Neuronal stem cell (in vitro differentiated cells): ENCODE data around the gene NTSR1.

Source experiments
- DNase-seq: peaks from one replicate; pipeline ENCODE4 v3.0.0-alpha.2; 2013; ENCODE audit warnings: low spot score
- H2AFZ ChIP-seq: one replicate; pipeline ENCODE4 v1.6.1; 2013; ENCODE audit warnings: mild to moderate bottlenecking, low read length, inconsistent platforms
- H2AK5ac ChIP-seq: 2 replicates; pipeline ENCODE4 v1.6.1; 2013; ENCODE audit warnings: low read depth, mild to moderate bottlenecking, inconsistent platforms, low read length, moderate library complexity, mixed read lengths
- H2BK120ac ChIP-seq: 2 replicates; pipeline ENCODE4 v1.6.1; 2013; ENCODE audit warnings: low read depth, mild to moderate bottlenecking, inconsistent platforms, low read length, moderate library complexity, mixed read lengths
- H2BK12ac ChIP-seq: one replicate; pipeline ENCODE4 v1.6.1; 2013; ENCODE audit warnings: low read length, inconsistent platforms
- H2BK15ac ChIP-seq: 2 replicates; pipeline ENCODE4 v1.6.1; 2013; ENCODE audit warnings: mild to moderate bottlenecking, low read length, inconsistent platforms, mixed read lengths
- H2BK5ac ChIP-seq: one replicate; pipeline ENCODE4 v1.6.1; 2013; ENCODE audit warnings: inconsistent platforms, mild to moderate bottlenecking, low read length, moderate library complexity
- H3K14ac ChIP-seq: one replicate; pipeline ENCODE4 v1.6.1; 2013; ENCODE audit warnings: low read length, inconsistent platforms
- H3K18ac ChIP-seq: 2 replicates; pipeline ENCODE4 v1.6.1; 2013; ENCODE audit warnings: low read length, inconsistent platforms
- H3K23ac ChIP-seq: 2 replicates; pipeline ENCODE4 v1.6.1; 2013; ENCODE audit warnings: low read depth, mild to moderate bottlenecking, mixed read lengths, low read length, inconsistent platforms; ENCODE audit not compliant: poor library complexity
- H3K27ac ChIP-seq: replicated peaks from 3 replicates; pipeline ENCODE4 v1.5.1; 2013; ENCODE audit warnings: low read length, inconsistent platforms
- H3K27me3 ChIP-seq, 3 experiments: 2 replicates each; pipeline ENCODE4 v1.6.1; 2013; ENCODE audit warnings: low read length in 3 of 3, mild to moderate bottlenecking in 2 of 3, inconsistent platforms in 1 of 3, low read depth in 1 of 3, mixed read lengths in 1 of 3, moderate library complexity in 1 of 3; ENCODE audit not compliant: control insufficient read depth in 3 of 3, insufficient read depth in 3 of 3
- H3K36me3 ChIP-seq, 2 donors: replicated peaks in 1 of 2; 2 replicates each; pipeline ENCODE4 v1.6.1; 2013; ENCODE audit warnings: low read length in 2 of 2; ENCODE audit not compliant: control insufficient read depth in 2 of 2, insufficient read depth in 2 of 2
- H3K4ac ChIP-seq: 2 replicates; pipeline ENCODE4 v1.6.1; 2013; ENCODE audit warnings: inconsistent platforms, mild to moderate bottlenecking, low read length, moderate library complexity
- H3K4me1 ChIP-seq, 2 donors: 1 replicate in 1 of 2; 2 replicates in 1 of 2; pipeline ENCODE4 v1.6.1; 2013; ENCODE audit warnings: low read length in 2 of 2, low read depth in 1 of 2; ENCODE audit not compliant: control insufficient read depth in 2 of 2, insufficient read depth in 1 of 2
- H3K4me2 ChIP-seq: one replicate; pipeline ENCODE4 v1.6.1; 2013; ENCODE audit warnings: mild to moderate bottlenecking, low read length, inconsistent platforms; ENCODE audit not compliant: insufficient read depth, poor library complexity, severe bottlenecking
- H3K4me3 ChIP-seq, 2 donors: 2 replicates each; pipeline ENCODE4 v1.5.1; 2013; ENCODE audit warnings: low read length in 2 of 2, mild to moderate bottlenecking in 2 of 2, inconsistent platforms in 1 of 2, moderate library complexity in 1 of 2
- H3K79me1 ChIP-seq: one replicate; pipeline ENCODE4 v1.6.1; 2013; ENCODE audit warnings: low read depth, mild to moderate bottlenecking, inconsistent platforms, low read length, moderate library complexity
- H3K9ac ChIP-seq: one replicate; pipeline ENCODE4 v1.6.1; 2013; ENCODE audit warnings: mild to moderate bottlenecking, low read depth, low read length, inconsistent platforms; ENCODE audit not compliant: poor library complexity
- H3K9me3 ChIP-seq, 2 donors: replicated peaks in 1 of 2; 2 replicates each; pipeline versions ENCODE3 to v1.6.1; 2013; ENCODE audit warnings: low read length in 2 of 2, mild to moderate bottlenecking in 2 of 2, inconsistent platforms in 1 of 2, low read depth in 1 of 2, mixed read lengths in 1 of 2, moderate library complexity in 1 of 2; ENCODE audit not compliant: control insufficient read depth in 2 of 2, insufficient read depth in 1 of 2
- H4K8ac ChIP-seq: one replicate; pipeline ENCODE4 v1.6.1; 2013; ENCODE audit warnings: low read depth, mild to moderate bottlenecking, inconsistent platforms, low read length, moderate library complexity
- H4K91ac ChIP-seq: one replicate; pipeline ENCODE4 v1.6.1; 2013; ENCODE audit warnings: low read length, low read depth, mild to moderate bottlenecking, inconsistent platforms; ENCODE audit not compliant: poor library complexity
- WGBS, 2 donors: extraction: QIAGEN DNeasy Blood & Tissue Kit; methylation state at CpG; one replicate each; pipeline ENCODE4 v1.1.7; 2013; ENCODE audit warnings: missing lambda C conversion rate in 2 of 2, mixed read lengths in 1 of 2; ENCODE audit not compliant: insufficient read length in 2 of 2, insufficient replicate concordance in 1 of 2; ENCODE audit errors: extremely low coverage in 2 of 2; 5-methylcytosine and 5-hydroxymethylcytosine counted together

Gene NTSR1

GRCh38 chr20:62693524-62693922 is 15.1 kb upstream of the NTSR1 start:
- no peak overlapping the region for H3K18ac ChIP-seq
- H4K8ac ChIP-seq = no peak overlapping the region
- no peaks in the 10 kb centered on the region for H3K36me3 ChIP-seq
- no peak overlapping the region for H3K9ac ChIP-seq
- peak overlapping the region; percentile 85 for H2AK5ac ChIP-seq
- H3K14ac ChIP-seq = no peak overlapping the region
- H2BK15ac ChIP-seq = no peak overlapping the region
- no peak for DNase-seq
- H3K4me2 ChIP-seq = no peak overlapping the region
- H4K91ac ChIP-seq = no peak overlapping the region
- no peak overlapping the region for H2BK120ac ChIP-seq
- H3K4me1 ChIP-seq = peaks cover 2 to 11% of the 10 kb centered on the region in 2 donors
- no peak overlapping the region for H3K4me3 ChIP-seq
- no peak overlapping the region for H2AFZ ChIP-seq
- no peak overlapping the region for H2BK5ac ChIP-seq
- no peaks in the 10 kb centered on the region for H3K79me1 ChIP-seq
- no peak overlapping the region for H3K27ac ChIP-seq
- H3K9me3 ChIP-seq = no peaks in the 10 kb centered on the region
- H3K4ac ChIP-seq = no peak overlapping the region
- WGBS, 2 donors = no CpG with 5 or more reads among the region's 10 CpGs
- no peak overlapping the region for H2BK12ac ChIP-seq
- H3K23ac ChIP-seq = no peak overlapping the region
- peaks cover 0 to 18% (median 0%) of the 10 kb centered on the region in 3 experiments for H3K27me3 ChIP-seq

DNA sequence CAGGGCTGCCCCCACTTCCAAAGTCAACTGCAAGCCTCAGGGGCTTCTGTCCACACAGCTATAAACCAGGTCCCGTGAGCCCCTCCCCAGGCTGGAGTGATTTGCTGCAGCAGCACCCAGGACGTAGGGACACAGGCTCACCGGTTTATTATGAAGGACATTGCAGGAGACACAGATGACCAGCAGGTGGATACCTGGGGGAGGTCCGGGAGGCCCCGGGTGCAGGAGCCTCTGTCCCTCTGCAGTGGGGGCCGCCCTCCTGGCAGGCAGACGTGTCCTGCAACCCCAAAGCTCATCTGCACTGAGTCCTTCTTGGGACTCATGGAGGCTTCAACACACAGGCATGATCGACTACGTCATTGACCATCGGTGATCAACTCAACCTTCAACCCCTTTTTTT is 14.5 kb upstream of the NTSR1 start:
- no peak overlapping the region for H3K4ac ChIP-seq
- H3K4me1 ChIP-seq = peaks cover 0 to 7% of the 10 kb centered on the region in 2 donors
- no peaks in the 10 kb centered on the region for H3K36me3 ChIP-seq
- H4K91ac ChIP-seq = no peak overlapping the region
- no peak overlapping the region for H3K18ac ChIP-seq
- H3K4me3 ChIP-seq = no peak overlapping the region
- H3K14ac ChIP-seq = no peak overlapping the region
- no peak overlapping the region for H3K9ac ChIP-seq
- H3K79me1 ChIP-seq = no peaks in the 10 kb centered on the region
- H2AK5ac ChIP-seq = peak overlapping the region; percentile 37
- H3K4me2 ChIP-seq = no peak overlapping the region
- no CpG with 5 or more reads among the region's 10 CpGs for WGBS, 2 donors
- H2AFZ ChIP-seq = no peak overlapping the region
- H3K23ac ChIP-seq = no peak overlapping the region
- no peak overlapping the region for H2BK15ac ChIP-seq
- H2BK12ac ChIP-seq = no peak overlapping the region
- DNase-seq = no peak
- H3K27me3 ChIP-seq = peaks cover 0 to 19% (median 0%) of the 10 kb centered on the region in 3 experiments
- no peaks in the 10 kb centered on the region for H3K9me3 ChIP-seq
- no peak overlapping the region for H2BK5ac ChIP-seq
- no peak overlapping the region for H3K27ac ChIP-seq
- H4K8ac ChIP-seq = no peak overlapping the region
- no peak overlapping the region for H2BK120ac ChIP-seq

DNA sequence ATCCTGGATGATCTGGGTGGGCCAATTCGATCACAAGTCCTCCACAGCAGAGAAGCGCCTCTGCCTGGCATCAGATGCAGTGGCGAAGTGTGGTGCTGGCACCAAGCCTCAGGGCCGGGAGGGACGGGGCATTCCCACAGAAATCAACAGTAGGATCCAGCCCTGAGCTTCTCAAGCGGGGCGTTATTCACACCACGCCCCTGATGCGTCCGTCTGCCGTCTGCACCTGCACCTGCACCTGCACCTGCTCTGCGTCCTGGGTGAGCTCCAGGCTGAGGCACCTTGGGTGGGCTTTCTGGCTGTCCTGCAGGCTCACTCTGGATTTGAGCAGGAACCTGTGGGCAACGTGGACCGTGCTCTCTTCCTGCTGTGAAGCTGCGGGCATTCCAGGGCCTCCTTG is 13.8 kb upstream of the NTSR1 start:
- H3K27me3 ChIP-seq = peaks cover 0 to 24% (median 0%) of the 10 kb centered on the region in 3 experiments
- no peak overlapping the region for H2AFZ ChIP-seq
- no peak overlapping the region for H3K9ac ChIP-seq
- DNase-seq = no peak
- no CpG with 5 or more reads among the region's 15 CpGs for WGBS, 2 donors
- H4K91ac ChIP-seq = no peak overlapping the region
- H3K79me1 ChIP-seq = no peaks in the 10 kb centered on the region
- H3K36me3 ChIP-seq = no peaks in the 10 kb centered on the region
- H2BK5ac ChIP-seq = no peak overlapping the region
- H3K4me2 ChIP-seq = no peak overlapping the region
- no peak overlapping the region for H2BK120ac ChIP-seq
- no peak overlapping the region for H3K27ac ChIP-seq
- no peak overlapping the region for H2AK5ac ChIP-seq
- no peak overlapping the region for H3K4me3 ChIP-seq
- H3K18ac ChIP-seq = no peak overlapping the region
- H3K9me3 ChIP-seq = no peaks in the 10 kb centered on the region
- H3K4ac ChIP-seq = no peak overlapping the region
- peak overlapping the region; percentile 61 for H3K23ac ChIP-seq
- H3K14ac ChIP-seq = no peak overlapping the region
- no peak overlapping the region for H2BK15ac ChIP-seq
- peak overlapping the region; percentile 43 for H2BK12ac ChIP-seq
- H4K8ac ChIP-seq = no peak overlapping the region
- H3K4me1 ChIP-seq = peaks cover 0 to 4% of the 10 kb centered on the region in 2 donors

DNA sequence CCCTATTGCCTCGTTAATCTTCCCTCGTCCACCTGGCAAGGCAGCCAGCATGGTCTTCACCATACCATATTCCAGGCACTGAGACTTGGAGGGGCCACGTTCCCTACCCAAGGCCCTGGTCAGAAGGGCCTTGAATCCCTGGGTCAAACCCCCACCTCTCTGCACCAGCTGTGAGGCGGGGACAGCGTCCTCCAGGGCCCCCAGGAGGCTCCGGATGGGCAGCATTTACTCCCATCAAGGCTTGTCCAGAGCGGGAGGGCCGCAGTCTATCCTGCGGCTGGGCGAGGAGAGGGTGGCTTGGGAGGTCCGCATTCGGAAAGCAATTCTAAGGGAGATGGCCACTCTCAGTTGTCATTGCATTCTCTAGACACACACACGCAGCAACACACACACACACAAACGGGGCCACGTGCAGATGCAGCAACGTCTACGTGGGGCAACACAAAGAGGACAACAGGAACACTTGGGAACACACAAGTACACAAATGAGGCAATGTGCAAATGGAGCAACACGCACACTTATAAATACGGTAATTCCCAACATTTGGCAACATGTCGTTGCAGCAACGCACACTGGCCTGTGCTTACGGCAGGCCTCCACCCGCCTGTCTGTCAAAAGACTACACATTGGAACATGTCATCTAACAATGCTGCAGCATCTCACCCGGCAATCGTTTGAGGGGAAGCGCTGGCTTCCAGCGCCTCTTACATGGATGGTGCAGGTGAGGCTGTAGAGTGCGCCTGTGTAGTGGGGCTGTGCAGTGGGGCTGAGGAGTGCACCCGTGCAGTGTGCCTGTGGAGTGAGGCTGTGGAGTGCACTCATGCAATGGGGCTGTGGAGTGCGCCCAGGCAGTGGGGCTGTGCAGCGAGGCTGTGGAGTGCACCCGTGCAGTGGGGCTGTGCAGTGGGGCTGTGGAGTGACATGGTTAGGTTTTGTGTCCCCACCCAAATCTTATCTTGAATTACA is 12.9 kb upstream of the NTSR1 start:
- no CpG with 5 or more reads among the region's 32 CpGs for WGBS, 2 donors
- Histone ChIP-seq H3K18ac (no peak overlapping the region), H2AFZ (no peak overlapping the region), H3K4me3 (no peak overlapping the region), H3K36me3 (no peaks in the 10 kb centered on the region), H2AK5ac (no peak overlapping the region), H3K4ac (no peak overlapping the region), H4K91ac (no peak overlapping the region), H2BK5ac (no peak overlapping the region), H2BK12ac (no peak overlapping the region), H2BK15ac (no peak overlapping the region), H3K9me3 (no peaks in the 10 kb centered on the region), H3K4me1 (peaks cover 0 to 3% of the 10 kb centered on the region in 2 donors), H4K8ac (no peak overlapping the region), H3K14ac (peak overlapping the region; percentile 59), H3K23ac (no peak overlapping the region), H2BK120ac (no peak overlapping the region), H3K79me1 (no peaks in the 10 kb centered on the region), H3K27ac (no peak overlapping the region), H3K27me3 (peaks cover 0 to 29% (median 0%) of the 10 kb centered on the region in 3 experiments), H3K4me2 (no peak overlapping the region), H3K9ac (no peak overlapping the region)
- no peak for DNase-seq
